AG04450 (cell line): ENCODE measurements around the gene RPRD1A. TPM values are rescaled to one million over a fixed set of nuclear protein-coding genes. Genes with fewer than 3 reads are reported as not detected.
"Not testable (repeated sequence)": the region's sequence is repeated elsewhere in the genome, so short reads cannot be mapped to it uniquely, and the experiment has no call there.

ENCODE experiments used
- CTCF ChIA-PET: fragments of 300-600, 350-600 bp; formaldehyde crosslinking; extraction: SDS; loops from one replicate; lab custom pipeline; 2022; ENCODE audit warnings: antibody characterized with exemption, inconsistent platforms; lab: Charles Lee
- POLR2A ChIA-PET: fragments of 350-600 bp; formaldehyde crosslinking; extraction: SDS; loops from one replicate; lab custom pipeline; 2021; ENCODE audit warnings: antibody characterized with exemption, inconsistent platforms; lab: Yijun Ruan, JAX
- DNase-seq: peaks from one replicate; pipeline ENCODE4 v3.0.0-alpha.2; 2011; ENCODE audit warnings: low read depth, low spot score
- H3K27ac ChIP-seq: one replicate; pipeline ENCODE4 v1.5.1; 2012; ENCODE audit warnings: low read depth, low read length, control low read depth
- H3K27me3 ChIP-seq: one replicate; pipeline ENCODE4 v1.6.0; 2012; ENCODE audit warnings: low read length; ENCODE audit not compliant: control insufficient read depth, insufficient read depth
- H3K4me3 ChIP-seq: 2 replicates; pipeline ENCODE4 v1.5.1; 2011; ENCODE audit warnings: mild to moderate bottlenecking, low read depth, low read length, control low read depth
- H3K9me3 ChIP-seq: 2 replicates; pipeline ENCODE4 v1.5.1; 2012; ENCODE audit warnings: low read length; ENCODE audit not compliant: control insufficient read depth, insufficient read depth
- CTCF ChIP-seq: IDR thresholded peaks from 2 replicates; pipeline ENCODE4 v1.5.1; 2011; ENCODE audit warnings: low read depth, low read length, control low read depth, inconsistent platforms
- polyA plus RNA-seq: library from polyadenylated mRNA; depleted of rRNA; stranded (reverse); fragments of >200 nt; gene quantifications from 2 replicates; pipeline ENCODE4 v1.2.3, GENCODE V29; 2011

Gene RPRD1A
- polyA plus RNA-seq, 1 experiment: 35.6 TPM

- no peaks in the 10 kb centered on the region for H3K27me3 ChIP-seq
- ChIA-PET CTCF (interaction anchor here (0.7 to 2.0 kb wide), 2 partner anchors 182 to 586 kb away, joined by 3 to 6 read pairs; no protein-coding TSS in a partner anchor), POLR2A (interaction anchor here (0.6 kb wide), 1 partner anchor 80 kb away, joined by 3 read pairs; no protein-coding TSS in a partner anchor)
- no peak overlapping the region for H3K4me3 ChIP-seq
- TF ChIP-seq CTCF: no peak
- peaks cover 13% of the 10 kb centered on the region for H3K9me3 ChIP-seq
- H3K27ac ChIP-seq: no peak overlapping the region
- no peak for DNase-seq
Measured at GRCh38 chr18:36101943-36102342, 34.6 kb upstream of the RPRD1A start.

- H3K4me3 ChIP-seq: no peak overlapping the region
- no peak for DNase-seq
- peaks cover 13% of the 10 kb centered on the region for H3K9me3 ChIP-seq
- H3K27me3 ChIP-seq: no peaks in the 10 kb centered on the region
- TF ChIP-seq CTCF: no peak
- ChIA-PET POLR2A (no interaction called here), CTCF (interaction anchor here (0.8 to 3.2 kb wide), 4 partner anchors 13 to 185 kb away, joined by 4 to 25 read pairs (median 8); no protein-coding TSS in a partner anchor)
- H3K27ac ChIP-seq: no peak overlapping the region
Measured at GRCh38 chr18:36099311-36099710, 32.0 kb upstream of the RPRD1A start.

GRCh38 chr18:36096955-36097354 is 29.6 kb upstream of the RPRD1A start:
- CTCF ChIA-PET: interaction anchor here (0.5 to 3.2 kb wide), 4 partner anchors 18 to 187 kb away, joined by 3 to 25 read pairs (median 5); no protein-coding TSS in a partner anchor

GRCh38 chr18:36095936-36096519 is 28.7 kb upstream of the RPRD1A start:
- DNase-seq: peak; percentile 54
- Histone ChIP-seq H3K9me3 (no peaks in the 10 kb centered on the region), H3K4me3 (no peak overlapping the region), H3K27ac (no peak overlapping the region), H3K27me3 (no peaks in the 10 kb centered on the region)
- peak; percentile 55 for TF ChIP-seq CTCF
- ChIA-PET CTCF (interaction anchor here (0.6 to 3.3 kb wide), 34 partner anchors 8 to 1057 kb away, joined by 3 to 148 read pairs (median 4); partner anchors contain the start of gene ELP2), POLR2A (no interaction called here)

More at GRCh38 chr18:36096955-36097354, 29.6 kb upstream of the RPRD1A start:
- peaks cover 6% of the 10 kb centered on the region for H3K9me3 ChIP-seq
- TF ChIP-seq CTCF: no peak
- no peak overlapping the region for H3K27ac ChIP-seq
- POLR2A ChIA-PET: no interaction called here
- no peak for DNase-seq
- H3K4me3 ChIP-seq: no peak overlapping the region
- H3K27me3 ChIP-seq: no peaks in the 10 kb centered on the region

- POLR2A ChIA-PET: no interaction called here
- CTCF ChIA-PET: interaction anchor here (2.4 to 3.3 kb wide), 4 partner anchors 15 to 195 kb away, joined by 7 to 148 read pairs (median 16); no protein-coding TSS in a partner anchor
Measured at GRCh38 chr18:36094431-36094830, 27.1 kb upstream of the RPRD1A start.

GRCh38 chr18:36092116-36092515 is 24.8 kb upstream of the RPRD1A start:
- DNase-seq, H3K27ac ChIP-seq, H3K4me3 ChIP-seq, H3K9me3 ChIP-seq, H3K27me3 ChIP-seq: not testable (repeated sequence)
- POLR2A ChIA-PET: interaction anchor here (0.7 kb wide), 1 partner anchor 505 kb away, joined by 4 read pairs; no protein-coding TSS in a partner anchor
- CTCF ChIA-PET: interaction anchor here (0.6 to 1.4 kb wide), 5 partner anchors 74 to 795 kb away, joined by 3 to 4 read pairs (median 3); no protein-coding TSS in a partner anchor

More at GRCh38 chr18:36094431-36094830, 27.1 kb upstream of the RPRD1A start:
- Histone ChIP-seq H3K4me3 (no peak overlapping the region), H3K9me3 (no peaks in the 10 kb centered on the region), H3K27me3 (no peaks in the 10 kb centered on the region), H3K27ac (no peak overlapping the region)
- no peak for DNase-seq
- no peak for TF ChIP-seq CTCF
